Measurements from ENCODE around the gene MINPP1.
A peak's percentile ranks its signal among the peaks of the same experiment; 100 is the strongest.
"Not testable (repeated sequence)": the region's sequence is repeated elsewhere in the genome, so short reads cannot be mapped to it uniquely, and the experiment has no call there.

MINPP1 gene

DNA sequence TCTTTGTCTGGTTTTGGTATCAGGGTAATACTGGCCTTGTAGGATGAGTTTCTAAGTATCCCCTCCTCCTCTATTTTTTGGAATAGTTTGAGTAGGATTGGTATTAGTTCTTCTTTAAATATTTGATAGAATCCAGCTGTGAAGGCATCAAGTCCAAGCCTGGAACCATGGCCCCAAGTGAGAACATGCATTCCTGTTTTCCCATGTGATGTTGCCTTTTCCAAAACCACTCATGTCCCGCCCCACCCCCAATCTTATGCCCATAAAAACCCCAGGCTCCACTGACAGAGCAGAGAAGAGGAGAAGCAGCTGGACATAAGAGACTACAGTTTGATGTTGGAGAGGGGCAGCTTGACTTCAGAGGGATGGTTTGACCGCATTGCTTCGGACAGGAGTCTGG is 71.2 kb downstream of the MINPP1 start:
- no peak for DNase-seq (ENCODE audit: low read depth in 2 of 2)

DNA sequence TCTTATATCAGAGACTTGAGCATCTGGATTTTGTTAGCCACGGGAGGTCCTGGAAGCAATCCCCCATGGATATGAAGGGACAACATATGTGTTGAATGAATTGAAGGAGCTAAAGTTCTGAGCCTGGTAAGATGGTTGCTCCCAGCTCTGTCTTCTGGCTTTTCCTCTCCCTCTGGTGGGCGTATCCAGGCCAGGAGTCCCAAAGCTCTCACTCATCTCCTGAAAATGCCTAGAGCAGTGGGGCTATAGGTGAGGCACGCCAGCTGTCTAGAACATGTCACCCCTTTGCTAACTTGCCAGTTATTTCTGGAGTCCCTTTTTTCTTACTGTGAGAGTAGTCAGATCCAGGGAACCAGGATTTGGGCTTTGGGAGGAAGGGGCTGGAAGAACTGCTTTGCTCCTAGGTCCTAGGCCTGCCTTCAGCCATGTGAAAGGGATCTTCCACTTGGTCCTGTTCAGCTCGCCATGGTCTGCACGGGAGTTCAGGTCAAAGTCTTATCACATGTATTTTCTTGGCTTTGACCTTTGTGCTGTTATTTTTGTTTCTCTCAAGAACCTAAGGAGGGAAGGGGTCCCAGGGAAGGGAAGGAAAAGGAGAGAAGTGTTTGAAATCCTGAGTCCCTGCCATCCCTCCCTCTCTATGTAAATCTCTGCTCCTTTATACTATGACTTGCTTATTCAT is 73.6 kb downstream of the MINPP1 start:
- no peak for DNase-seq (ENCODE audit: low read depth in 2 of 2)

DNA sequence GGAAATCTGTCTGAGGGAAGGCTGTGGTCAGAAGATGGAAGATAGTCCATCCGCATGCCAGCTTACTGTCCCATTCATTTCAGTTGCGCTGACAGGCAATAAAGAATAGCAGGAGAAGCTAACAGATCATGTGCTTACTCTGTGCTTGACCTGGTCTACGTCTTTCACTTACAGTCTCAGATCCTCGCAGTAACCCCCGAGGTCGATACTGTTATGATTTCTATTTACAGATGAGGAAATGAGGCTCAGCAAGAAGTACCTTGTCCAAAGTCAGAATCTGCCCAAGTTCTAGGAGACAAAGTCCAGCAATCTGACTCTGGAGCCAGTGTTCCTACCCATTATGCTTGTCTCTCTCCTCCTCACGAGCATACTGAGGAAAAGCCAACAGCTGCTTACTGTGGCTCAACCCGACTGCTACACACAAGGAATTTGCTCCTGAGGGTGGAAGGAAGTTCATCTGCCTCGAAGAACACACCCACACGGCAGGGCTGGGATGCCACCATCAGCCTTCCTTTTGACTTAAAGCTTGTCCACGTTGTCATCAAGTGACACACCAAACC is 74.2 kb downstream of the MINPP1 start:
- no peak for DNase-seq (ENCODE audit: low read depth in 2 of 2)

DNA sequence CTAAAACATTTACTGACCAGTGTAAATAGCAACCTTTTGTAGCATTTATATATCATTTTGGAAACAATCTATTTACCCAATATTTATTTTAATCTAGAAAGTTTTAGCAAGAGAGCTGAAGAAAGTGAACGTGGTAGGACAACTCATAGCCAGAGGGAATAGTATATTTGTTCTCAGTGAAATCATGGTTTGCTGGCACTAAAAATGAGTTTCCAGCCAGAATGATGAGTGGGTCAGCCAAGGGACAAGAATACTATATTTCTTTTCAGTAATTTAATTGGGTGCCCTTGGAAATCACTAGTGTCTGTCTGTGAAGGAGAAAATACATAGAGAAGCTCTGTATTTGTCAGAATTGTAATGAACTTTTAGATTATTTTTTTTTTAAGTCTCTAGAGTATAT is 74.9 kb downstream of the MINPP1 start:
- no peak for DNase-seq (ENCODE audit: low read depth in 2 of 2)

DNA sequence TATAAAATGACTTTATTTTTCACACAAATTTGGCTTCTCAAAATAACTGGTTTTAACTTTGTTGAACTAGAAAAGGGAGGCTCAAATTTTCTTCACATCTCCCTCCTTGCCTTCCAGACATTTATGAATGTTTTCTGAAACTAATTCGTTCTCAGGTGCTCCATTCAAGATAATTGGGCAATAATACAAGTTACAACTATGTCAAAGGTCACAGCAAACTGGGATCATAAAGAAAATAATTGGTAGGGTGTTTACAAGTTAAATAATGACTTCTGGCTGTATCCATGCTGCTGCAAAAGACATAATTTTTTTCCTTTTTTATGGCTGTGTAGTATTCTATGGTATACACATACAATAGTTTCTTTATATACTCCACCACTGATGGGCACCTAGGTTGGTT is 75.3 kb downstream of the MINPP1 start:
- DNase-seq (ENCODE audit: low read depth in 2 of 2) = no peak

DNA sequence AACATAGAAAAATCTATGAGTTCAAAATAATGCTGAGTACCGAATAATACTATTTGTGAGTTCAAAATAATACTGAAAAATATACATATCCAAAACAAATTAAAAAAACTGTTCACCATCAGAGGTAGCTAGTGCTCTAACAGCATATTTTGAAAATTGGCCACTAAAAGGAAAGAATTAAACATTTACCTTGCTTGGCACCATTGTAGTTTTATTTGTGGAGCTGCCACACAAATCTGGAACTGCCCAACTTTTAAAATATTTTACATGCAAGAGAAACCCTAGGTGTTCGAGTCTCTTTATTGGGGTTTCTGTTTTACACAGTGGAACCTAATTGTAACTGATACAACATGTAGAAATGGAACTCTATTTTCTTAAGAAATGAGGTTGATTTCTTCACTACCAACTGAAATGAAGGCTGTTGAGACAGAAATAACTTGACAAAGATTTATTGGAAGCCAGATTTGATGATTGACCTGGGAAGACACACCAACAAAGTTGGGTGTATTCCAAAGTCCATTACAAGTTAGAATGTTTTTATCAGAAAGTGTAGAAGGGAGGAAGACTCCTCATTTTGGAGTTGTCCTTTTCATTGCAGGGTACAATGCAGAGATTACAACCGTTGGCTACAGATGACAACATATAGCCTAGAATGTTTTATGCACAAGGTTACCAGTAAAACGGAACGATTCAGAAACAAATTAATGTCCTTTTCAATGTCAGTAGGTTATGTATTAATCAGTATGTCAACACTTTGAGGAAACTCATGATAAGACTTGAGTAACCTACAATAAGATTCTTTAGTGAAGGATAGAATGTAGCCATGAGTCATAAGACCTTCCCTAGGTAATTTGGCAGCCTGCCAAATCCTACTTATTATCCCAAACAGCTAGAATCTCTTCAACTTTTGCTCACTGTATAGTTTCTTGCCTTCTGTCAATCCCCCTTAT is 81.1 kb downstream of the MINPP1 start:
- peak in 1 of 2 experiments; percentile 12 for DNase-seq (ENCODE audit: low read depth in 2 of 2)

DNA sequence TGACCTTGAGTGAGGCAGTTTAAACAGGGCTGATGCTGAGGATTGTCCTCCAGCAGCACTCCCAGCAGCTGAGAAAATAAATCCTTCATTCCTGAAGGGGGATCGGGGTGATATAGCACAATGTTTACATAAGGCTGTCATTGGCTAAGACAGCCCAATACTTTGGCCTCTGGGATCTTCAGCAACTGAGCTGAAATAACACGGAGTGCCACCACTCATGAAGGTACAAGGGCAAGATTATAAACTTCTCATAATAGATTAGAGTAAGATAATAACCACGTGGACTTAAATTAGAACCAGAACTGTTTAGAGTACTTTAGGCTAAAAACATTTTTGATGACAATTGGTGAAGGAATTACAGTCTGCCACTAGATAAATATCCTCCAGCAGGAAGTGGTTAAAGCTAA is 85.0 kb downstream of the MINPP1 start:
- no peak for DNase-seq (ENCODE audit: low read depth in 2 of 2)

DNA sequence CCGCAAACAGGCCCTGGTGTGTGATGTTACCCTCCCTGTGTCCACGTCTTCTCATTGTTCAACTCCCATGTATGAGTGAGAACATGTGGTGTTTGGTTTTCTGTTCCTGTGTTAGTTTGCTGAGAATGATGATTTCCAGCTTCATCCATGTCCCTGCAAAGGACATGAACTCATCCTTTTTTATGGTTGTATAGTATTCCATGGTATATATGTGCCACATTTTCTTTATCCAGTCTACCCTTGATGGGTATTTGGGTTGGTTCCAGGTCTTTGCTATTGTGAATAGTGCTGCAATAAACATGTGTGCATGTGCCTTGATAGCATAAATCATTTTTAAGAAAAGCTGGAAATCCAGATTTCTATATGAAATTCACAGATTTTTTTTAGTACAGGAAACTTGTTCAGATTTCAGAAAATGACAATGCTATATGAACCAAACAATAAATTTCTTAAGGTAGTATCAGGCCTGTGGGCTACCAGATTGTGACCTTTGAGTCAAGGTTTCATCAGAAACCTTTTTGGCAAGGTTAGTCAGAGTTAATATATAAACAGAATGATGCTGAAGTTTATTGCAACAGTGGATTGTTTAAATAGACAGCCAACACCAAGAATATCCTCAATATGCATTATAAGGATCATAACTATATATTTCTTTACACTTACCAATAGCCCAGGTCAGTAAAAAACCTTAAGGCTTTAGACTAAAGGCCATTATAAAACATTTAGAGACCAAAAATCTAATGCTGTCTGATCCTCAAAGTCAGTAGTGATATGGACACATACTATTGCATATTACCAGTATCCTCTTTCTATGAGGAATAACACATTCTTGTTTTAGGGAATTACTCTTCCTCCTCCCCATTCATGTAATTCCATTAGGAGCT is 86.3 kb downstream of the MINPP1 start:
- DNase-seq (ENCODE audit: low read depth in 2 of 2) = no peak

DNA sequence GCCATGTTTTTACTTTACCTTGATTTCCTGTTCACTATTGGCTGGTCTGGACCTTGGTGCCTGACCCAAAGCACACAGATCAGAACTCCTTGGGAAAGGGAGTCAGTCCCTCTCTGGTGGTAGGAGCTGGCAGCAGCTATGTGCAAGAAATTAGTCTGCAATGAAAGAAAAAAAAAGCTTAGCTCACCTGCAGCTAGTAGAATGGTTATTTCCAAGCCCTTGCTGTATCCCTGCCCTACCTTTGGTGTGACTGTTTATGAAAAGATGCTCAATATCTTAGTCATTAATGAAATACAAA is 86.8 kb downstream of the MINPP1 start:
- DNase-seq (ENCODE audit: low read depth in 2 of 2) = no peak

DNA sequence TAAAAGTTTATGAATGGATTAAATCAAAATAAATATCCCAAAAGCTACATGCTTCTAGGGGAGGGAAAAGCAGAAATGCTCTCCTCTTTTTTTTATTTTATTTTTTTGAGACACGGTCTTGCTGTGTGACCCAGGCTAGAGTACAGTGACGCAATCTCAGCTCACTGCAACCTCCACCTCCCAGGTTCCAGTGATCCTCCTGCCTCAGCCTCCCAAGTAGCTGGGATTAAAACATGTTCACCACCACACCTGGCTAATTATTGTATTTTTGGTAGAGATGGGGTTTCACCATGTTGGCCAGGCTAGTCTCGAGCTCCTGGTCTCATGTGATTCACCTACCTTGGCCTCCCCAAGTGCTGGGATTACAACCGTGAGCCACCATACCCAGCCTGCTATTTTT is 88.2 kb downstream of the MINPP1 start:
- DNase-seq (ENCODE audit: low read depth in 2 of 2) = not testable (repeated sequence)

DNA sequence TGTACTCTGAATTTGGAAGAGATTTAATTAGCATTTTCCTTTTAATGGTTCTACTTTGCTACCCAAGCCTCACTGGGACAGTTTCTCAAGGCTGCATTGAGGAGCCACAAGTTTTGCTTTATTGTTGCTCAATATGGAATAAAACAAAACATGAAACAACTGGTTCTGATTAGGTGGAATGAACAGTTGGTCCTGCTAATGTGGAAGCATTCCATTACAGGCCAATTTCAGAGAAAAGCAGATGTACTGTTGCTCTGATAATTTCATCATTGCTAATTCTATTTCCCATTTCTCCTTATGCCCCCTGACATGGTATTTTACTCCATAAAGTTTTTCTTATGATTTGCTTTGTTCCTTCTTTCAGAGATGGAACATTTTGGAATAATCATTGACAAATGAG is 89.0 kb downstream of the MINPP1 start:
- peak; percentile 39 to 47 for DNase-seq (ENCODE audit: low read depth in 2 of 2)

DNA sequence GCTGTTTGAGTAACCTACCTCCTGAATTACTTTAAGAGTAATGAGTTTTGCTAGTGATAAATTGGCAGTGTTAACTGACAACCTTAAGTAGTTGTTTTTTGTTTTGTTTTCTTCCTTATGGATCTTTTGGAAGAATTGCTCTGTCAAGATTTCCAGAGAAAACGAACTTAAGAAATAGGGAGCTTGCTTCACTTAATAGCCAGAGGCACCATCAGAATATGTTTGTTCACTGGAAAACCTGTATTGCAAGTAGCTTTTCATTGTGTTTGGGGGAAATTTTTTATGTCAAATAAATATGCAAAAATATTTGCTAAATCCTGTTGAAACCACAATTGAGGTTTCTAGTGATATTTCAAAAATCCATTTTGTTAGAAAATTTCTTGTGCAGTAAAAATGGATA is 89.5 kb downstream of the MINPP1 start:
- no peak for DNase-seq (ENCODE audit: low read depth in 2 of 2)

DNA sequence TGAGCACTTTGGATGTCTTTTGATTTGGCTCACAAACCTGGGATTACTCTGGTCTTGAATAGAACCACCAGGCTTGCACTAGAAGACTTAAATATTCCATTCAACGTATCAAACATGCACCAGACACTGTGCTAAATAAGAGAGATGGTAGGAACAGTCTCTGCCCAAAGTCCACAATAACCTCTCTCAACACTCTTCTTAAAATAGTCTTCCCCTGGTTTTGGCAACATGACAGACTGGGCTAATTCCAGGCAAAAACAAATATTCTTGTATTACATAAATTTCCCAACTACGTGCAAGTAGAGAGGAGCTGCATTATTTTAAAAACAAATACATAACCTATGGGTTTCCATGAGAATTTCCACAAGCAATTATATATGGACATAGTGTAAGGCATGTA is 90.2 kb downstream of the MINPP1 start:
- DNase-seq (ENCODE audit: low read depth in 2 of 2) = no peak

DNA sequence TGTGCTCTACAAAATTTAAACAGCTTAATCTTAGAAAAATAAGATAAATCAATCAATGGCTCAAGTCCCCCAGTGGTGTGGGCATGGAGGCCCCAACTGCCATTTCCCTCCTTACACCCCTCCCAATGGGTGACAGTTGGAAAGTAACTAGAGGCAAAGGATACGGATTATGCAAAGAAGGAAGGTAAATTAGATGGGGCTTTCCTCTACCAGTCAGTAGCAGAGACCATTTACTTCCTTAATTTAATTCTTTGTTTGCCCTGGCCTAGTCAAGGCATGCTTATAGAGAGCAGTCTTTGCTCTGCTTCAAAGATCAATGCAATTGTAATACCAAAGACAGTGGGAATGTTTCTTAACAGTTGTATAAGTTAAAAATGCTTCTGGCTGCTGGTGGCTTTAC is 91.7 kb downstream of the MINPP1 start:
- DNase-seq (ENCODE audit: low read depth in 2 of 2) = no peak

DNA sequence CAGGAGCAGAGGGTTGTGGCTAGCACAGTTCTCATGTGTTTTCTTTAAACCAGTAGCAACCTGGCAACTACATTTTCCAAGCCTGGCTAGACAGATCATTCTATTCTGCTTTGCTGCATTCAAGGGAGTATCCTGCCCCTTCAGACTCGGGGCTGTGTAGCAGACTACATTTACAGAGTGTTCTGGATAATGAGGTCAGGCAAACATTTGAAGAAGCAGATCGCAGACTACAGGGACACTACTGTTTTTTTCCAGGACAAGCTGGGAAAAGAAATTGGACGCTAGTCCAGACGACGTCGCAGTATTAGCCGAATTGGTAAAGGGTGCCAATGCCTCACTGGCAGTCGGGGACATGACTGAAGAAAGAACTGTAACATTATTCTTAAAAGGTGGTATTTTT is 94.0 kb downstream of the MINPP1 start:
- no peak for DNase-seq (ENCODE audit: low read depth in 2 of 2)

DNA sequence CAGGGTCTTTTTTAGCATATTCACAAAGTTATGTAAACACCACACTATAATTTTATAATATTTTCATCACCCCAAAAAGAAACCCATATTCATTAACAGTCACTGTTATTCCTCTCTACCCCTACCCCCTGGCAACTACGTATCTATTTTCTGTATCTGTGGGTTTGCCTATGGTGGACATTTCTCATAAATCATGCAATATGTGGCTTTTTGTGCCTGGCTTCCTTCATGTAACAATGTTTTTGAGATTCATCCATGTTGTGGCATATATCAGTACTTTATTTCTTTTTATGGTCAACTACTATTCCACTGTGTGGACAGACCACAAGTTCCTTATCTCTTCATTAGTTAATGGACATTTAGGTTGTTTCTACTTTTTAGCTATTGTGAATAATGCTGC is 95.9 kb downstream of the MINPP1 start:
- no peak for DNase-seq (ENCODE audit: low read depth in 2 of 2)

Measured in fibroblast of skin of left biceps (primary cell).